GM19025 (cell line): Measurements from ENCODE around the gene OR2W1.

Experiments
- ATAC-seq: cut with Tn5 transposase; IDR thresholded peaks from one replicate; pipeline ENCODE4 v1.9.1; 2021; ENCODE audit warnings: mild to moderate bottlenecking, low read depth, moderate library complexity; ENCODE audit not compliant: unreplicated experiment

Gene OR2W1

DNA sequence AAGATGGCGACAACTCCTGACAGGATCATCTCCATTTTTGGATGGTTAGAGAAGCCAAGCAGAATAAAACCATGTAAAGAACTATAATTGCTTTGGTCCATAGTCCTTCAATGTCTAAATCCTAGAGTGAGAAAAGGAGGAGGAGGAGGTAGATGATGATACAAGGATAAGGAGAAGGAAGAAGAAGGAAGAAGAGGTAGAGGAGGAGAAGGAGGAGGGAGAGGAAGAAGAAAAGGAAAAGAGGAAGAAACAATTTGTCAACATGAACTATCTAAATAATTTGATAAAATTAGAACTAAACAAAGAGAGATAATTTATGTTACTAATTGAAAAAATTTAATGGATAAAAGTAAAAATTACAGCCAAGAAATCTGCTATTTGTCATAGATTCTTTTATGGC, at the start of gene OR2W1:
TSS of gene OR2W1 (minus strand) at position 101 of the 400 bp plus-strand sequence. CDS start at position 101, 0 bp downstream.
- no peak for ATAC-seq

DNA sequence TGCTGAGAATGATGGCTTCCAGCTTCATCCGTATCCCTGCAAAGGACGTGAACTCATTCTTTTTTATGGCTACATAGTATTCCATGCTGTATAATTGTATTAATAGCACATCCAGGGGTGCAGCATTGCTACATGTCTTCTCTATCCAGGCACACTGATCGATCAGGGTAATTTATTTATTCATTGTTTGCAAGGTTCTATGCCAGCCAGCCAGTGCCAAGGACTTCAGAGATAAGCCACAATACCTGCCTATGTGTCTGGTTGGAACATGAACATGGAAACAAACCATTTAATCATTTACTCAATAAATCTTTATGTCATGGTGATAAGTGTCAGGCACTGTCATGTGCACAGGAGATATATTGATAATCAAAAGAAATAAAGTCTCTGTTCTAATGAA, 48.0 kb upstream of the OR2W1 start:
- no peak for ATAC-seq

DNA sequence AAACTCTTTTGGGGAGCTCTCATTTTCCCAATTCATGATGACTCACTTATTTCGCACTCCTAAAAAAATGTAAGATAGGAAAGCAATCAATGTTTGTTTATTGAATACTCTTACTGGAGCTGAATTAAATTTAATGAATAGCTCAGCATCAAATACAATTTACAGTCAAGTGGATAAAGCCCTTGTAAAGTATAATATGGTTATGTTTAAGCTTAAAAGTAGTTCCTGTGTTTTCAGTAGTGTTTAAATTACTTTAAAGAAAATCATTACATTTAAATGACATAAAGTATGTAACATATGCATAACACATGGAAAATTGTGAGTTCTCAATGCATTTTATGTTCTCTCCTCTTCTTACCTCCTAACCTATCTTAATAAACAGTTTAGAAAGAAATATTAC, 42.2 kb upstream of the OR2W1 start, which contains the start of gene OR2B3:
TSS of gene OR2B3 (minus strand) at position 101 of the 400 bp plus-strand sequence. CDS start at position 36, 65 bp downstream.
- ATAC-seq: no peak

- ATAC-seq: no peak
Measured at GRCh38 chr6:29082457-29082856, 37.5 kb upstream of the OR2W1 start.

DNA sequence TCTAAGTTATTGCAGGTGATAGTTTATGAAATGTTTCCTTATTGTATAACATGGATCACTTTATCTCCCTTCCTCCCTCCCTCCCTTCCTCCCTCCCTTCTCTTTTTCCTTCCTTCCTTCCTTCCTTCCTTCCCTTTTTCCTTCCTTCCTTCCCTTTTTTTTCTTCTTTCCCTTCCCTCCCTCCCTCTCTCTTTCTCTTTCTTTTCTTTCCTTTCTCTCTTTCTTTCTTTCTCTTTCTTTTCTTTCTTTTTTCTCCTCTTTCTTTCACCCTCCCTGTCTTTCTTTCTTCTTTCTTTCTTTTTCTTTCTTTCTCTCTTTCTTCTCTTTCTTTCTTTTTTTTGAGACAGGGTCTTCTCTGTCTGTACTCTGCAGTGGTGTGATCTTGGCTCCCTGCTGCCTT, 36.3 kb upstream of the OR2W1 start:
- ATAC-seq: no peak

- ATAC-seq: no peak
Measured at GRCh38 chr6:29079203-29079602, 34.2 kb upstream of the OR2W1 start.

- ATAC-seq: no peak
Measured at GRCh38 chr6:29071831-29072723, 27.1 kb upstream of the OR2W1 start.

- ATAC-seq: no peak
Measured at GRCh38 chr6:29051680-29052079, 6.7 kb upstream of the OR2W1 start.

DNA sequence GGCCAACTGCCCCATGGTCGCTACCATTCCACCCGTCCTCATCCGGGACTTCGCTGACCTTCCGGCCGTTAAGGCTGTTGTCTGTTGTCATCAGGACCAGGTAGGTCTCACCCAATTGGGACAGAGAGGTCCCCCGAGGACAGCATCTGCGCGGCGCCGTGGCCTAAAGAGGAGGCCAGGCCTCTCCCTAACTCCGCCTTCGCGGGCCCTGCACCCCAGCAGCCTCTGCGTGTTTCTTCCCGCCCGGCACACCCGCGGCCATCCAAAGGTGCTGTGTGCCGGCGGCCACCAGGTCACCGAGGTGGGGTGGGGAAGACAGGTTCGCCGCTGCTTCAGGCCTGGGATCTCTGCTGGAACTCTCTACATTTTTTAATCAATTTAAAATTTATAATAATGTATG, 9.0 kb downstream of the OR2W1 start:
- ATAC-seq: no peak

DNA sequence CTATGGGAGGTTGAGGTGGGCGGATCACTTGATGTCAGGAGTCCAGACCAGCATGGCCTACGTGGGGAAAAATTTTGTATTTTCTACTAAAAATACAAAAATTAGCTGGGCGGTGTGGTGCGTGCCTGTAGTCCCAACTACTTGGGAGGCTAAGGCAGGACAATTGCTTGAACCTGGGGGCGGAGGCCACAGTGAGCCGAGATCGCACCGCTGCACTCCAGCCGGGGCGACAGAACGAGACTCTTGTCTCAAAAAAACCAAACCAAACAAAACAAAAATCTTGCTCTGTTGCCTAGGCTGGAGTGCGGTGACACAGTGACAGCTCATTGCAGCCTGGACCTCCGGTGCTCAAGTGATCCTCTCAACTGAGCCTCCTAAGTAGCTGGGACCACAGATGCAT, 16.2 kb downstream of the OR2W1 start:
- no peak for ATAC-seq

- no peak for ATAC-seq
Measured at GRCh38 chr6:29025927-29026585, 18.9 kb downstream of the OR2W1 start.

- ATAC-seq: no peak
Measured at GRCh38 chr6:29021434-29021833, 23.5 kb downstream of the OR2W1 start.

DNA sequence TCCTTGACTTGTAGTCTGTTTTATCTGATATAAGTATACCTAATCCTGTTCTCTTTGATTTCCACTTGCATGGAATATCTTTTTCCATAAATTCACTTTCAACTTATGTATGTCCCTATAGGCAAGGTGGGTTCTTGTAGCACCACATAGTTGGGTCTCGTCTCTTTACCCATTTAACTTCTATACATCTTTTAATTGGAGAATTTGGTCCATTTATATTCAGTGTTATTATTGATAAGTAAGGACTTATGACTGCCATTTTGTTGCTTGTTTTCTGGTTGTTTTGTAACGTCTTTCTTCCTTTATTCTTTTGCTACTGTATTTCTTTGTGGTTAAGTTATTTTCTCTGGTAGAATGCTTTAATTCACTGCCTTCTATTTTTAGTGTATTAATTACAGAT, 25.3 kb downstream of the OR2W1 start:
- ATAC-seq: no peak

DNA sequence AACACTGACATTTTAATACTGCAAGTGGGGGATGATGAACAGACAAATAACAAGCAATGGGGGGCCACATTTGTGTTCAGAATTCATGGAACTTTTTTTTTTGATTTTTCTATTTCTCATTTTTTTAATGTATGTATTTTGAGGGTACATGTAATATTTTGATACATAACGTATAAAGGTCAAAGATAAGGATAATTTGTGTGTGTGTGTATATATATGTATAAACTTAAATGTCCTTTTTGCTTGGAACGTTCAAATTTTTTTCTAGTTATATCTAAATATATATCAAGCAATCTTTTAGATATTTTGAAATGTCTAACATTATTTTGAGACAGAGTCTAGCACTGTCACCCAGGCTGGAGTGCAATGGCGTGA, 27.6 kb downstream of the OR2W1 start:
- no peak for ATAC-seq

DNA sequence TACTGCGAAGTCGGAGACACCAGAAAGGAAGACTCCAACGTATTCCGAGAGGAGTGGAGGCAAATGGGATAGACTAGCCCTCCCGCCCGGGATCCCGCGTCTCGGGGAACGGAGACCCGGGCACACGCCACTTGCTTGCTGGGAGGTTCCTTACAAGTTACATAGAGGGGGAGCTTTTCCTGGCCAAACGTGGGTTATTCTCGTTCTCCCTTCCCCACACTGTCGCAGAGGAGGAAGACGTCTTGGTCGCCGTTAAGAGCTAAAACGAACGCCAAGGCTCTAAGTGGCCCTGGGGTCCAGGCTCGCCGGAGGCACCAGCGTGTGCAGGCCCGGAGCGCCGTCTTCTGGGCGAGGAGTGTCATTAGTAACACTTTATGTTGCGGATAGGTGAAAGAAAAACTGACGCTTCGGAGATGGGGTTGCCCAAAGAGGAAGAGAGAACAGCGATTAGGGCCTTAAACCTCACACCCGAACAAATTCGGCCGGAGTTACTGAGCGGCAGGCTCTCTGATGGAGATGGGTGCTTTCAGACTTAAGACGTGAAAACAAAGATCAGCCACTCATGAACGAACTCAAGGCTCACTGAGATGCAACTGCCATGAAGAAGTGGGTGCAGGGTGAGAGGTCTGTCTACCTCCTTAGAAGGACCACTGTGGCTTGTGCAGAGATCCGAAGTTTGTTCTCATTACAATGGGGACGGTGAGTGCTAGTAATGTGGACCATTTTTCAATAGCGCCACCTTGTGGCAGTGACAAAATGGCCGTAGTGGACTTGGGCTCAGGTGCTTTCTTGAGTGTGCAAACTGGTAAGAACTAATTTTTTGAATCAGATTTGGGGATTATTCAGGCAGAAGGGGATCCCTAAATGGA, 28.2 kb downstream of the OR2W1 start:
- peak; percentile 81 for ATAC-seq

DNA sequence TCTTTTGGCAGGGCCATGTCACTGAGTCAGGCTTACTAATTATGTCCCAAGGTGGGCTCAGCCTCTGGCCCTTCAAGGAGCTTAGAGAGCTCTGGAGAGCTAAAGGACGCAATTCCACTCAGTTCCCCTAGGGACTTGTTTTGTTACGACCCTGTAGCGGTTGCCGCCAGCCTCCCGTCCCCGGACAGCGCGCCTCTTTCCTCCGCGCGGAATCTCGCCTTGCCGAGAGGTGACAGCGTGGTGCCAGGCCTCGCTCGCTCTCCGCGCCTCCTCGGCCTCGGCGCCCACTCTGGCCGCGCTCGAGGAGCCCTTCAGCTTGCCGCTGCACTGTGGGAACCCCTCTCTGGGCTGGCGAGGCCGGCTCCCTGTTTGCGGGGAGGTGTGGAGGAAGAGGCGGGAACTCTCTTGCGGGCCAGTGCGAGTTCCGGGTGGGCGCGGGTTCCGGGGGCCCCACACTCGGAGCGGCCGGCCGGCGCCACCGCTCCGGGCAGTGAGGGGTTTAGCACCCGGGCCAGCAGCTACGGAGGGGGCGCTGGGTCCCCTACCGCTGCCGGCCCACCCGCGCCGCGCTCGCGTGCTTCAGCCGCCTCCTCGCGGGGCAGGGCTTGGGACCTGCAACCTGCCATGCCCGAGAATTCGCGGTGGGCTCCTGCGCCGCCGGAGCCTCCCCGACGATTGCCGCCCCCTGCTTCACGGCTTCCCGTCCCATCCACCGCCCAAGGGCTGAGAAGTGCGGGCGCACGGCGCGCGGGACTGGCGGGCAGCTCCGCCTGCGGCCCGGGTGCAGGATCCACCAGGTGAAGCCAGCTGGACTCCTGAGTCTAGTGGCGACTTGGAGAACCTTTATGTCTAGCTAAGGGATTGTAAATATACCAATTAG, 30.0 kb downstream of the OR2W1 start:
- ATAC-seq: no peak

- ATAC-seq: no peak
Measured at GRCh38 chr6:29011276-29011734, 33.7 kb downstream of the OR2W1 start.

DNA sequence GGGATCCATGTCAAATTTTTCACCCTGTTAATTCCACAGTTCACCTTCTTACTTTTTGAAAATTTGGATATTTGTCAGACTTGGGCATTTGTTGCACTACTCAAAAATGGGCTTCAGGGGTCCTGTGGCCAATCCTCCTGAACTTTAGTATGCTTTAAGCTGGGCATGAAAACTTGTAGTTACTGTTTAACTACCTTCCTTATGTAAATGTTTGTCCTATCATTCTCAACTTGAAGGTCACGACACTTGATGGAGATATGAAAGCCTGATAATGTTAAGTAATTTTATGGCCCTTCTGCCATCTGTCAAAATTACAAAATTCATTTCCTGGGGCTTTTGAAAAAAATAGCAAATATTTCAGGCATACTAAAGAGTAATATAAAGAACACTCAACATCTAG, 35.6 kb downstream of the OR2W1 start:
- ATAC-seq: no peak

DNA sequence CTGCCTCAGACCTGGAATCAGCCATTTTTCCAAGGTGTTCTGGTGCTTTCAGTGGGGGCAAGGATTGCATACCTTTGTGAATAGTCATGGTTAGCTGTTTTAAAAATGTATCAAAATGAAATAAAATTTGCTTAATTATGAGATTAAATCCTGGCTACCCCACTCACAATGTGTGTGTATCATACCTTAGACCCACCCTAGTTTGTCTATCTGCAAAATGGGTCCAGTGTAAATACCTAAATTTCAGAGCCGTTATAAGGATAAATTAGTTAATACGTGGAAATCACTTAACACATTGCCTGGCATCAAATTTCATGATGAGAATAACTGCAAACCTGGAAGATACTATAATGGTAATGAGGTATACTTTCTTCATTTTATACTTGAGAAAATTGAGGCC, 36.9 kb downstream of the OR2W1 start:
- ATAC-seq: no peak
